Measurements from ENCODE around the gene UBLCP1.
"Not testable (repeated sequence)": the region's sequence is repeated elsewhere in the genome, so short reads cannot be mapped to it uniquely, and the experiment has no call there.

The UBLCP1 gene

GRCh38 chr5:159252195-159252594, 10.9 kb upstream of the UBLCP1 start:
- no peaks in the 10 kb centered on the region for H4K20me1 ChIP-seq (ENCODE audit: insufficient read depth)
- TF ChIP-seq CTCF (conservative IDR thresholded peaks at IDR 0.05; ENCODE audit: low read depth, low read length): no peak
- no peak overlapping the region for H3K4me2 ChIP-seq
- no peak overlapping the region for H3K4me3 ChIP-seq (IDR thresholded peaks at IDR 0.05; ENCODE audit: insufficient read depth, low read depth, low read length)
- no peak overlapping the region for H3K9ac ChIP-seq
- no peak overlapping the region for H3K27ac ChIP-seq
- no peaks in the 10 kb centered on the region for H3K36me3 ChIP-seq (ENCODE audit: insufficient read depth)
- no peaks in the 10 kb centered on the region for H3K79me2 ChIP-seq (ENCODE audit: insufficient read depth, low read depth)
- H3K4me1 ChIP-seq (ENCODE audit: low read depth, poor library complexity, severe bottlenecking): no peaks in the 10 kb centered on the region
- no peak overlapping the region for H2AFZ ChIP-seq (ENCODE audit: low read depth)
- H3K27me3 ChIP-seq (ENCODE audit: insufficient read depth, low read depth): no peaks in the 10 kb centered on the region

- H2AFZ ChIP-seq (ENCODE audit: low read depth): no peak overlapping the region
- H3K4me1 ChIP-seq (ENCODE audit: low read depth, poor library complexity, severe bottlenecking): no peaks in the 10 kb centered on the region
- H3K27ac ChIP-seq: no peak overlapping the region
- no peaks in the 10 kb centered on the region for H3K36me3 ChIP-seq (ENCODE audit: insufficient read depth)
- no peaks in the 10 kb centered on the region for H3K27me3 ChIP-seq (ENCODE audit: insufficient read depth, low read depth)
- H4K20me1 ChIP-seq (ENCODE audit: insufficient read depth): no peaks in the 10 kb centered on the region
- H3K4me2 ChIP-seq: no peak overlapping the region
- no peak overlapping the region for H3K4me3 ChIP-seq (IDR thresholded peaks at IDR 0.05; ENCODE audit: insufficient read depth, low read depth, low read length)
- H3K79me2 ChIP-seq (ENCODE audit: insufficient read depth, low read depth): no peaks in the 10 kb centered on the region
- no peak overlapping the region for H3K9ac ChIP-seq
- no peak for TF ChIP-seq CTCF (conservative IDR thresholded peaks at IDR 0.05; ENCODE audit: low read depth, low read length)
These were observed 6.1 kb upstream of the UBLCP1 start for GRCh38 chr5:159257007-159257406.

GRCh38 chr5:159257629-159258283, 5.3 kb upstream of the UBLCP1 start:
- no peak overlapping the region for H2AFZ ChIP-seq (ENCODE audit: low read depth)
- H3K4me2 ChIP-seq: no peak overlapping the region
- no peaks in the 10 kb centered on the region for H3K27me3 ChIP-seq (ENCODE audit: insufficient read depth, low read depth)
- no peak overlapping the region for H3K27ac ChIP-seq
- H3K4me3 ChIP-seq (IDR thresholded peaks at IDR 0.05; ENCODE audit: insufficient read depth, low read depth, low read length): no peak overlapping the region
- H3K36me3 ChIP-seq (ENCODE audit: insufficient read depth): no peaks in the 10 kb centered on the region
- no peaks in the 10 kb centered on the region for H3K79me2 ChIP-seq (ENCODE audit: insufficient read depth, low read depth)
- no peak for TF ChIP-seq CTCF (conservative IDR thresholded peaks at IDR 0.05; ENCODE audit: low read depth, low read length)
- no peaks in the 10 kb centered on the region for H3K4me1 ChIP-seq (ENCODE audit: low read depth, poor library complexity, severe bottlenecking)
- no peaks in the 10 kb centered on the region for H4K20me1 ChIP-seq (ENCODE audit: insufficient read depth)
- H3K9ac ChIP-seq: no peak overlapping the region

GRCh38 chr5:159258361-159258760, 4.7 kb upstream of the UBLCP1 start:
- Histone ChIP-seq H3K27ac (no peak overlapping the region), H3K27me3 (ENCODE audit: insufficient read depth, low read depth) (no peaks in the 10 kb centered on the region), H3K36me3 (ENCODE audit: insufficient read depth) (no peaks in the 10 kb centered on the region), H3K4me2 (no peak overlapping the region), H3K79me2 (ENCODE audit: insufficient read depth, low read depth) (no peaks in the 10 kb centered on the region), H4K20me1 (ENCODE audit: insufficient read depth) (no peaks in the 10 kb centered on the region), H2AFZ (ENCODE audit: low read depth) (no peak overlapping the region), H3K9ac (no peak overlapping the region), H3K4me1 (ENCODE audit: low read depth, poor library complexity, severe bottlenecking) (no peaks in the 10 kb centered on the region), H3K4me3 (IDR thresholded peaks at IDR 0.05; ENCODE audit: insufficient read depth, low read depth, low read length) (no peak overlapping the region)
- TF ChIP-seq CTCF (conservative IDR thresholded peaks at IDR 0.05; ENCODE audit: low read depth, low read length): no peak

GRCh38 chr5:159260212-159260611, 2.9 kb upstream of the UBLCP1 start:
- not testable (repeated sequence) for H3K9ac ChIP-seq; H3K4me2 ChIP-seq; H3K27me3 ChIP-seq (ENCODE audit: insufficient read depth, low read depth); H3K27ac ChIP-seq; H4K20me1 ChIP-seq (ENCODE audit: insufficient read depth); H3K79me2 ChIP-seq (ENCODE audit: insufficient read depth, low read depth); H3K36me3 ChIP-seq (ENCODE audit: insufficient read depth); H2AFZ ChIP-seq (ENCODE audit: low read depth); H3K4me3 ChIP-seq (IDR thresholded peaks at IDR 0.05; ENCODE audit: insufficient read depth, low read depth, low read length); H3K4me1 ChIP-seq (ENCODE audit: low read depth, poor library complexity, severe bottlenecking)

All from KMS-11 (cell line).